A673 (cell line): ENCODE data around the gene TMEM178B.
A peak's percentile ranks its signal among the peaks of the same experiment; 100 is the strongest.

Experiments used
- CTCF ChIP-seq: fragments of 300-800, 200-600 bp; sonication (generic); conservative IDR thresholded peaks from 2 replicates; pipeline ENCODE4 v1.5.1; 2017; ENCODE audit warnings: low read depth, mild to moderate bottlenecking, antibody characterized with exemption, low read length, moderate library complexity, mixed read lengths
- EZH2 ChIP-seq: fragments of 200-600 bp; sonication (generic); IDR thresholded peaks from 2 replicates; pipeline ENCODE4 v1.6.1; 2017; ENCODE audit warnings: borderline replicate concordance, low read depth, mild to moderate bottlenecking, mixed read lengths, antibody characterized with exemption, low read length; ENCODE audit not compliant: poor library complexity, severe bottlenecking

- TF ChIP-seq CTCF (no peak), EZH2 (peak; percentile 95)
Observed at GRCh38 chr7:141074162-141074991, 513 bp downstream of the TMEM178B start.
